Transverse colon (tissue), 4 donors: ENCODE measurements around the gene SFXN5.

Experiments
- CTCF ChIP-seq, 5 experiments: fragments of 200-600 bp in 3 of 5; fragments of 450-650 bp in 2 of 5; sonication (generic) in 3 of 5; IDR thresholded peaks; 1 replicate in 2 of 5; 2 replicates in 3 of 5; pipeline ENCODE4 v1.5.1; 2016 to 2017; ENCODE audit warnings: antibody characterized with exemption in 5 of 5, inconsistent platforms in 3 of 5, mild to moderate bottlenecking in 2 of 5, moderate library complexity in 1 of 5
- EP300 ChIP-seq: sonication (generic); formaldehyde crosslinking; IDR thresholded peaks from one replicate; pipeline ENCODE4 v1.6.1; 2017; ENCODE audit warnings: antibody characterized with exemption, low read depth
- POLR2A ChIP-seq: fragments of 450-650 bp; IDR thresholded peaks from one replicate; pipeline ENCODE4 v1.6.1; 2016; ENCODE audit warnings: antibody characterized with exemption, mild to moderate bottlenecking, moderate library complexity
- POLR2AphosphoS5 ChIP-seq, 3 donors: sonication (generic); formaldehyde crosslinking; IDR thresholded peaks; one replicate each; pipeline ENCODE4 v1.6.1; 2016; ENCODE audit warnings: antibody characterized with exemption in 3 of 3

- no peak for TF ChIP-seq CTCF (IDR thresholded peaks at IDR 0.05)
- TF ChIP-seq POLR2A, result no peak
- no peak for TF ChIP-seq EP300
- TF ChIP-seq POLR2AphosphoS5 (IDR thresholded peaks at IDR 0.05), result no peak
Measured at GRCh38 chr2:72963423-72964145, 107.9 kb downstream of the SFXN5 start.
